Activated CD4-positive, alpha-beta T cell treated with anti-CD3 and anti-CD28 coated beads, Interleukin-2, amount 50 U/mL, for 48 hours (primary cell): ENCODE measurements around the gene TSHZ2.

ENCODE experiments used
- DNase-seq, 2 experiments: peaks; one replicate each; pipeline ENCODE4 v3.0.0-alpha.2; 2020

The TSHZ2 gene

GRCh38 chr20:53136473-53136872 lies 164.3 kb downstream of the TSHZ2 start:
- DNase-seq = no peak

- peak in 1 of 2 experiments; percentile 26 for DNase-seq
Measured at GRCh38 chr20:53138454-53139262, 166.5 kb downstream of the TSHZ2 start.

GRCh38 chr20:53141201-53142050 lies 169.3 kb downstream of the TSHZ2 start:
- no peak for DNase-seq

- DNase-seq = no peak
Measured at GRCh38 chr20:53142225-53143127, 170.3 kb downstream of the TSHZ2 start.

GRCh38 chr20:53146201-53146891 lies 174.2 kb downstream of the TSHZ2 start:
- peak; percentile 56 to 74 for DNase-seq

- DNase-seq = no peak
Measured at GRCh38 chr20:53148771-53149147, 176.6 kb downstream of the TSHZ2 start.

- DNase-seq = no peak
Measured at GRCh38 chr20:53149148-53149889, 177.2 kb downstream of the TSHZ2 start.

- DNase-seq = no peak
Measured at GRCh38 chr20:53149890-53150205, 177.7 kb downstream of the TSHZ2 start.

- DNase-seq = no peak
Measured at GRCh38 chr20:53150532-53150931, 178.4 kb downstream of the TSHZ2 start.

- DNase-seq = no peak
Measured at GRCh38 chr20:53152228-53152627, 180.1 kb downstream of the TSHZ2 start.

GRCh38 chr20:53154540-53154939 lies 182.4 kb downstream of the TSHZ2 start:
- no peak for DNase-seq

- peak; percentile 43 to 48 for DNase-seq
Measured at GRCh38 chr20:53157443-53158408, 185.6 kb downstream of the TSHZ2 start.

- DNase-seq = no peak
Measured at GRCh38 chr20:53159160-53159559, 187.0 kb downstream of the TSHZ2 start.

- DNase-seq = no peak
Measured at GRCh38 chr20:53161073-53161472, 188.9 kb downstream of the TSHZ2 start.

- DNase-seq = no peak
Measured at GRCh38 chr20:53161473-53161872, 189.3 kb downstream of the TSHZ2 start.

GRCh38 chr20:53162251-53162835 lies 190.2 kb downstream of the TSHZ2 start:
- no peak for DNase-seq

- peak; percentile 24 to 33 for DNase-seq
Measured at GRCh38 chr20:53163486-53163885, 191.3 kb downstream of the TSHZ2 start.

GRCh38 chr20:53164072-53164471 lies 191.9 kb downstream of the TSHZ2 start:
- no peak for DNase-seq

GRCh38 chr20:53165452-53165851 lies 193.3 kb downstream of the TSHZ2 start:
- no peak for DNase-seq

GRCh38 chr20:53168491-53168890 lies 196.3 kb downstream of the TSHZ2 start:
- DNase-seq = no peak
